NOMO-1 treated with dmso at 0.1 percent for 144 hours (cell line): Measurements from ENCODE around the gene COMMD1.
A peak's percentile ranks its signal among the peaks of the same experiment; 100 is the strongest.
"Not testable (repeated sequence)": the region's sequence is repeated elsewhere in the genome, so short reads cannot be mapped to it uniquely, and the experiment has no call there.

Experiments
- DNase-seq: peaks from one replicate; lab custom pipeline; 2025; ENCODE audit not compliant: unreplicated experiment; lab: John Stamatoyannopoulos, UW

The COMMD1 gene

DNA sequence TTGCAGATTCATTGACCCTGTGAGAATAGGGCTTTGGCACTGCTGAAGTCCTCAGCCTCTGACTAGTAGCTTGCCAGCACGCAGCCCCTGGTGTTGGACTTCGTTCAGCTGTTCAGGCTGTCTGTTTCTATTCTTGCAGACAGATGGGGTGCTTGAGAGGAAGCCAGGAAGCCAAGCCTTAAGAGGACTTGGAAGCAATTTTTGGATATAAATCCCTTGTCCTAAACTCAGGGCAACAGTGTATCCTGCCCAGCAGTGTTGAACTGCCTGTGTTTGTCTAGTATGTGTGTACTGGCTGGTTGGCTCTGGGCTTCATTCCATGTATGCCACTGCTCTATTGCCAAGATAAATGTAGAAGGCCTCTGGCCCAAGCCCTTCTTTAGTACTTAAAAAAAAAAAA is 108.6 kb downstream of the COMMD1 start:
- no peak for DNase-seq

DNA sequence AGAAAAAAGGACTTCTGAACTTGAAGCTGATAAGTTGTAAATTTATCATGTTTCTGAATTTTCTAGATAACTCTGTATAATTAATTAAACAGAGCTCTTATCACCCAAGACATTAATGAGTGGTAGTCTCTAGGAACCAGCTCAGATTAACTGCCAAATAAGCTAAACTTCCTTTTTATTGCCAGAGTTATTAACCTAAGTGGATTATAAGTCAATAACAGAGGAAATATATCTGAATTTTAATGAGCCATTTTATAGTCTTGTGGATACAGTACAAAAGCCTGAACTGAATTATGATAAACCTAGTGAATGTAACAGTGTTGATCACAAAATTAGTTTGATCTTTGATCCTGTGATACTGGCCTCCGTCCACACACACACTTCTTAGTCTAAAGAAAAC is 111.5 kb downstream of the COMMD1 start:
- DNase-seq = no peak

DNA sequence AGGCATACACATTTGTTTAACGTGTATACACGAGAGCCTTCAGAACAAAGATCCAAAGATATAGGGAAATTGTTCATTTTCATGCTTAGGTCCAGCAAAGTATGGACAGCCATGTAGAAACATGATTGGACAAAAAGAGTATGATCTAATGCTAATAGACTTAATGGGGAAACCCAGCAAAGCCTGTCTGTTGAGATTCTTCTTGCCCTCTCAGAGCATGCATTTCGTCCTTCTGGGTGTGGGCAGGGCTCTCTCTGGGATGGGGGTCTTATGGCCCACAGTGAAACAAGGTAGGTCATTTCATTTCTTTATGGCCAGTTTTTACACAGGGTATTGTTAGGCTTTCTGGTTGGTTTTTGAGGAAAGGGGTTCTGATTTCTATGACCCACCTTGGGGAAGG is 124.4 kb downstream of the COMMD1 start:
- no peak for DNase-seq

DNA sequence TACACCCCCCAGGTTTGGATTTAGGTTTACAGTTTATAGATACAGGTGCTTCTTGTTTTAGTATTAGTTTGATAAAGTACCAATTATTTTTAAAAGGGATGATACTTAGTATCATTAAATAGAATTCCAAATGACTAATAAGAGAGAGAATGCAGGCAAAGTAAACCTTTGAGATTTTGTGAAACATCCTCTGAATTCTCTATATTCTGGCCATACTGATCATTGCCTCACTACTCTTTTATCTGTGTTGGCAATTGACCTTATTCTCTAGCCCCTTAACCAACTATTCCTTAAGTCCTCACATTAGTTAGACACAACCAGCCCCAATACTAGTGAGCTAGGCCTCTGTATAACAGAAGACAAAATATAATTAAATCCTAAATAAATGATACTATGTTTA is 125.4 kb downstream of the COMMD1 start:
- no peak for DNase-seq

DNA sequence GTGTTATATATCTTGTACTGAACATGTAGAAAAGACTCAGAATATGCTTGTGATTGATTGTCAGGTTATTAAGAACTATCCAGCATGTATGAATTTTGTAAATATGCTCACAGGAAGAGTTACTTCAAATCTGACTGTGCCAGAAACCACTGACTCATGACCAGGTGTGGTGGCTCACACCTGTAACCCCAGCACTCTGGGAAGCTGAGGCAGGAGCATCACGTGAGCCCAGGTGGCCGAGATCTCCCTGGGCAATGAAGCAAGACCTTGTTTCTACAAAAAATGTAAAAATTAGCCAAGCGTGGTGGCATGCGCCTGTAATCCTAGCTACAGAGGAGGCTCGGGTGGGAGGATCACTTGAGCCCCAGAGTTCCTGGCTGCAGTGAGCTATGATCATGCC is 126.6 kb downstream of the COMMD1 start:
- no peak for DNase-seq

DNA sequence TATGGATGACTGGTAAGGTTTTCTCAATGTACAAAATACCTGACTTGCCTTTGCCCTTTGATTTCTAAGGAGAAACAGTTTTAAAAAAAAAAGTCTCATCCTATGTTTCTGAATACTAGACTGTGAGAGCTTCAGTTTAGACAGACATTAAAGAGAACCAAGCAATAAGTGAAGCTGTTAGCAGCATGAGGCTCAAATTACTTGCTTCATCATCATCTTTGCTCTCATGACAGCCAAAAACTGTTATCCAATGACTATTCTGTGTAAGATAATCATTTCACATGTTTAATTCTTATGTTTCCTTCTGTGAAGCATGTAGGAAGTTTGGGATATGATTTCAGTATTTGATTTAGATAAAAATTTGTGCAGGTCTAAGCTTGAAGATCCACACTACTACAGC is 129.2 kb downstream of the COMMD1 start:
- no peak for DNase-seq

DNA sequence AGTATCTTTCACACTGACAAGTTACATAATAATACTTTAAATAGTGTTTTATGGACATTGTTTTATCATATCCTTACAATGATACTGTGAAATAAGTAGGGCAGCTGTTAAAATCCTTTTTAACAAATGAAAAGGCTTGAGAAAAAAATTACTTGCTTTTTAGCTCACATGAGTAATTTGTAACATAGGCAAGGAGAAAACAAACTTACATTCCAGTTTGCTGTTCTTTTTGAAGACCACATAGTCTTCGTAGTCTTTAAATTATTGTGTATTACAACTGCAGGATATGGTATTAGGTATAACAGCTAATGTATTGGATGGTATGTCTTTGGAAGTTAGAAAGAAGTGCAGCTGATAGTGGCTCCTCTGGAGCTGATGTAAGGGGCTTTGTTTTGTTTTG is 130.8 kb downstream of the COMMD1 start:
- DNase-seq = no peak

DNA sequence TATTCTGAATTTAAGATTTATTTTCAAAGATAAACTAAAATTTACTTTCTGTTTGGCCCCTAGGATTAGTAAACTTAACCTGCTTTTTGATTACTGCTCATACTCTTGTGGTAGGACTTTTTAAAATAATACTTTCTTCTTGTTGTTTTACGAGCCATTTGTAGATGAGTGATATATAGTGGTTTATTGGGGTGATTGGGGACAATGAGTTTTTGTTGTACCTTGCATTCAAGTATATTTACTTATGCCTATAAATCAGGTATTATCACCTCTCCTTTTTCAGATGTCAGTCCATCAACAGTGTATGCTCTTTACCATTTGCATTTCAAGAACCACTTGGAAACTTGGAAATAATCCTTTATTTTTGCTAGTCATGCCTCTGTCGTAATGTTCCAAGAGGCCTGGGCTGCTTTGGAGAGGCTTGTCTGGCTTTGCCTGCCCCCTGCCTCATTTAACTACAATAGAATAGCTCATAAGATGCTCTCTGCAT is 131.3 kb downstream of the COMMD1 start:
- DNase-seq = no peak

DNA sequence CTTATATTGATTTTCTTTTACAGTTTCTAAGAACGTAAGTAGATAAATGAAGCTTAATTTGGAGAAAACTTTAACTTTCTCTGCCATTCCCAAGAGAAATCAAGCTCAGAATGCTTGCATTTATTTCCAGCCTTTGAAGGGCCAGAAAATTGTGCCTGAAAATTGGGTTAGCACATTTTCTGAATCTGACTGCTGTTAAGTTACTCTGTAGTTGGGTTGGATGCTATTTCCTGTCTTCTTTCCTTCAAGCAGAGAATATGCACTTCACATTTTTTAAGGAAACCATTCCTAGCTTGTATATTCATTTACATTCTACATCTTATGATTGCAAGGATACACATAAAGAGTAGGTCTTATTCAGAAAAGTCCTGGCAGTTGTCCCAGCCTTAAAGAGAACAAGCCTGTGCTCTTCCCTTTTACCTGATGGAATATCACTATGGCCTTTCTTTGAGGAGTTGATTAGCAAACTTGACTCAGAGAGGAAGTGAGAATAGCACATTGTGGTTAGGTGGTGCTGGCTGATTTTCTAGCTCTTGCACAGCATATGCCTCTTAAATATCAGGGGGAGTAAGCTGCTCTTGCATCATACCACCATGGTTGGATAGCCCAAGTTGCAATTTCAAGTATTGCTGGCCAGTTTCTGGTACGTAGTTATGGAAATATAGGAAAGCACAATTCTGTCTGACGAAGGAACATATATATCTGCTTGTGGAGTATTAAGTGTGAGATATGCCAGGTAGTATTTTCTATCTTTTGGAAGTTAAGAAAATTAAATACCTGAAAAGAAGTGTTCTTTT is 133.7 kb downstream of the COMMD1 start:
- DNase-seq = peak; percentile 91

DNA sequence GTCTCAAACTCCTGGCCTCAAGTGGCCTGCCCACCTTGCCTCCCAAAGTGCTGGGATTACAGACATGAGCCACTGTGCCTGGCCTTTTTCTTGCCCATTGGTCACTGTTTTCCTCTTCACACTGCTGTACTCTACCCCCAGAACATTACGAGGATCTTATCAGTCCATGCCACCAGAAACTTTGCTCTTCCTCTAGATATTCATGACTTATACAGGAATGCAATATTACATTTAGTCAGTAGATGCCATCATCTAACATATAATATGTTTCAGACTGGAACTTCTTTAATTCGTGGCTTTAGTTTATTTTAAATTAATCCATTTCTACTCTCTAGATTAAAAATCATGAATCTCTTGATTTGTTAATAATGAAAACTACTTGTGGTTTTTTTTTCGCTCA is 135.5 kb downstream of the COMMD1 start:
- no peak for DNase-seq

DNA sequence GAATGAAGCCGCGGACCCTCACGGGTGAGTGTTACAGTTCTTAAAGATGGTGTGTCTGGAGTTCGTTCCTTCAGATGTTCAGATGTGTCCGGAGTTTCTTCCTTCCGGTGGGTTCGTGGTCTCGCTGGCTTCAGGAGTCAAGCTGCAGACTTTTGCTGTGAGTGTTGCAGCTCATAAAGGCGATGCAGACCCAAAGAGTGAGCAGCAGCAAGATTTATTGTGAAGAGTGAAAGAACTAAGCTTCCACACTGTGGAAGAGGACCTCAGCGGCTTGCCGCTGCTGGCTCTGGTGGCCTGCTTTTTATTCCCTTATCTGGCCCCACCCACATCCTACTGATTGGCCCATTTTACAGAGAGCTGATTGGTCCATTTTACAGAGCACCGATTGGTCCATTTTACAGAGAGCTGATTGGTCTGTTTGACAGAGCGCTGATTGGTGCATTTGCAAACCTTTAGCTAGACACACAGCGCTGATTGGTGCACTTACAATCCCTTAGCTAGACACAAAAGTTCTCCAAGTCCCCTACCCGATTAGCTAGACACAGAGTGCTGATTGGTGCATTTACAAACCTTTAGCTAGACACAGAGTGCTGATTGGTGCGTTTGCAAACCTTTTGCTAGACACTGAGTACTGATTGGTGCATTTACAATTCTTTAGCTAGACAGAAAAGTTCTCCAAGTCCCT is 136.4 kb downstream of the COMMD1 start:
- not testable (repeated sequence) for DNase-seq

DNA sequence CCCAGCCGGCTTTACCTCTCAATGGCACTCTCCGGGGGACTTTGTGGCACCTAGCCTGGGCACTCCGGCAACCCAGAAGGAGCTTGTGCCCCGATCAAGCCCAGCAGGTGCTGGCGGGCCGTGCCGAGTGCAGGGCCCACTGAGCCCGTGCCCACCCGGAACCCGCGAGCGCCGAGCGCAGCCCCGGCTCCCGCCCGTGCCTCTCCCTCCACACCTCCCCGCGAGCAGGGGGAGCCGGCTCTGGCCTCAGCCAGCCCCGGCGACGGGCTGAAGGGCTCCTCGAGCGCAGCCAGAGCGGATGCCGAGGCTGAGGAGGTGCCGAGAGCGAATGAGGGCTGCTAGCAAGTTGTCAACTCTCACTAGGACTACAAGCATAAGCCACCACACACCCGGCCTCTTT is 136.9 kb downstream of the COMMD1 start:
- DNase-seq = no peak

DNA sequence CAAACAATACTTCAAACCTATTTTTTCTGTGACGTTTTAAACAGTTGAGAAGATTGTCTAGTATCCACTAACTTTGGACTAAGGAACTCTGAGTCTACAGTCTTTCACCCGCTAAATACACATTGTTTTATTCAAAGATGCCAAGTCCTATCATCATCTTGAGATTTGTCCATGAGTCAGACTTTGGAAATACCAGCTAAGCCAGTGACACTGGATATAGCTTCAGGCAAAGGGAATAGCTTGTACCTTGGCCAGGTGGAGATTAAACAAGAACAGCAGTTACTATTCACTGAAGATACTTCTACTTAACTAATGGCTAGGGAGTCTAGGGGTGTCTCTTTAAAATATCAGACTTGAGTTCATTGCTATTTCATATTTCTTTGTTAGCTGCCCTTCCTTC is 137.5 kb downstream of the COMMD1 start:
- DNase-seq = no peak

DNA sequence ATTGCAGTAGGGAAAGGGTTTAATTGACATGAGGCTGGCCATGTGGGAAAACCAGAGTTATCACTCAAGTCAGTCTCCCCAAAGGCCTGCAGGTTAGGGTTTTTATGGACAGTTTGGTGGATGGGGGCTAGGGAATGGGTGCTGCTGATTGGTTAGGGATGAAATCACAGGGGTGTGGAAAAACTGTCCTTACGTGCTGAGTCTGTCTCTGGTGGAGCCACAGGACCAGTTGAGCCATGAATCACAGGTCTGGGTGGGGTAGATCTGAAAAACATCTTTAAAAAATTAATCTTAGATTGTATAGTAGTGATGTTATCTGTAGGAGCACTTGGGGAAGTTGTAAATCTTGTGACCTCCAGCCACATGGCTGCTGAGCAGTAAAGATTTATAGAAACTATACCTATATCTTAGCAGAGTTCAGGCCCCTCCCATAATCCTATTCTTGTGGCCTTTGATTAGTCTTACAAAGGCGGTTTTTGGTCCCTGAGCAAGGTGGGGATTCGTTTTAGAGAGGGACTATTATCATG is 139.6 kb downstream of the COMMD1 start:
- DNase-seq = no peak

DNA sequence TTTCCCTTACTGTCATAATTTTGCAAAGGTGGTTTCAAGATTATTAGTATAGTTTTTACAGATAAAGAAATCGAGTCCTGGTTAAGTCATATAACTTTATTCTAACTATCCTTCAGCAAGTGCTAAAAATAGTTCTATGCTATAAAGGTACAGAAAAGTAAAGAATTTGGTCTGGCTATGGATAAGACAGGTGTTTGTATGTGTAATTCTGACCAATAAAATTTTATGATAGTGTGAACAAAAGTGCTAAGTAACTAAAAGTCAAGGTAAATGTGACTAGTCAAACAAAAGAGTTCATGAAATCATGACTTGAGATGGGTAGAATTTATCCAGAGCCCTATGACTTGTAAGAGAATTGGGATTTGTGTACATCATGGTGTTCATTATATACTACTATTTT is 140.7 kb downstream of the COMMD1 start:
- no peak for DNase-seq

DNA sequence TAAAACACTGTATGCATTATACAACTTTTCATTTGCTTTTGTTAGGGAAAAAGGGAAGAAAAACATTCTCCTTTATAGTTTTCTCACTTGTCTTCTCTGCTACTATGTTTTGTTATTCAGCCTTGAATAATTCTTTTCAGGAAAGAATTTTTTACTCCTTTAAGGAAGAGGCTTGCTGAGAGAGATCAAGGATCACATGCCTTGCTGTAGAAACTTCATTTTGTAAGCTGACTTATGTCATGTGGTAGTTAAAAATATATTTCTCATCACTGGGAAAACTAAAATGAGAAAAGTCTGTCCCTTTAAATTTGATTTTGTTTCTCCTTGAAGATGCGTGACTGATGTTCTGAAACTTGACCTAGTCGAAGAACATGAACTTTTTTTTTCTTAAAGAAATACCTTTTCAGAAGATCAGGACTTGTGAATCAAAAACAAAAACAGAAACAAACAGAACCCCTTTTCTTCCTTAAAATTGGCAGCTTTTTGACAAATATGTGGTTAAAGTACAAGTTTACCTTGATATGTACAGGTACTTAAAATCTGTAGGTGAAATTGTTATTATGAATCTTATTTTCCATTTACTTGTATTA is 145.1 kb downstream of the COMMD1 start:
- no peak for DNase-seq

DNA sequence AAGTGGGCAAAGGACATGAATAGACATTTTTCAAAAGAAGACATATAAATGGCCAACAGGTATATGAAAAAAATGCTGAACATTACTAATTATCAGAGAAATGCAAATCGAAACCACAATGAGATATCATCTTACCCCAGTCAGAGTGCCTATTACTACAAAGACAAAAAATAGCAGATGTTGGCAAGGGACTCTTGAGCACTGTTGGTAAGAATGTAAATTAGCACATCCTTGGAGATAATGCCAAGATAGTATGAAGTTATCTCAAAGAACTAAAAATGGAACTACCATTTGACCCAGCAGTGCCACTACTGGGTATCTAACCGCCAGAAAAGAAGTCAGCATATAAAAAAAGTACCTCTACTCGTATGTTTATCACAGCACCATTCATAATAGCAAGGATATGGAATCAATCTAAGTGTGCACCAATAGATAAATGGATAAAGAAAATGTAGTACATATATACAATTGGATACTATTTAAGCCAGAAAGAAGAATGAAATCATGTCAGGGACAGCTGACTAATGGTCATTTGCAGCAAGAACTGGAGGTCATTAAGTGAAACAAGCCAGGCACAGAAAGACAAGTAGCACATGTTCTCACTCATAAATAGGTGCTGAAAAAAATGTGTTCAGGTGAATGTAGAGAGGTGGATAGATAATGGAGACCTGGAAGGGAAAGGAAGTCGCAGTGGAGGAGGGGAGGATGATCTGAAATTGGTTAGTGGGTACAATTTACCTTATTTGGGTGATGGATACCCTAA is 148.7 kb downstream of the COMMD1 start:
- no peak for DNase-seq

DNA sequence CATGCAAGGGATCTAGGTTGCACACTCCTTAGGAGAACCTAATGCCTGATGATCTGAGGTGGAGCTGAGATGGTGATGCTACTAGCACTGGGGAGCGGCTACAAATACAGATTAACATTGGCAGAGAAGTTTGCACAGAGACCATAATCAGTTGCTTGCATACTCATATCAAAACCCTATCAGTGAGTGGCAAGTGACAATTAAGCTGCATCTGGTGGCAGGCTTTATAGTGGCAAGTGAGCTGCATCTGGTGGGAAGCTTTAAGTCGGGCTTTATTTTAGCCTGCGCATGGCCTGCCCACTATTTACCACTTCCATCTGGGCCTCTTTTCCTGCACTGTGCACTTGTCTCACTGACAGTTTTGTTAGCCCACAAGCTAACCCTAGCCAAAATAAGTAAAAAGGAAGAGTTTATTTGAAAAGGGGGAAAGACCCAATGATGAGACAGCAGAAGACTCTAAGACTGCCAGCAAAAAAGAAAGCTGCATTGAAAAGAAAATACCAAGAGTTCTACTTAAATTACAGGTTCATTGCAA is 149.5 kb downstream of the COMMD1 start:
- no peak for DNase-seq

DNA sequence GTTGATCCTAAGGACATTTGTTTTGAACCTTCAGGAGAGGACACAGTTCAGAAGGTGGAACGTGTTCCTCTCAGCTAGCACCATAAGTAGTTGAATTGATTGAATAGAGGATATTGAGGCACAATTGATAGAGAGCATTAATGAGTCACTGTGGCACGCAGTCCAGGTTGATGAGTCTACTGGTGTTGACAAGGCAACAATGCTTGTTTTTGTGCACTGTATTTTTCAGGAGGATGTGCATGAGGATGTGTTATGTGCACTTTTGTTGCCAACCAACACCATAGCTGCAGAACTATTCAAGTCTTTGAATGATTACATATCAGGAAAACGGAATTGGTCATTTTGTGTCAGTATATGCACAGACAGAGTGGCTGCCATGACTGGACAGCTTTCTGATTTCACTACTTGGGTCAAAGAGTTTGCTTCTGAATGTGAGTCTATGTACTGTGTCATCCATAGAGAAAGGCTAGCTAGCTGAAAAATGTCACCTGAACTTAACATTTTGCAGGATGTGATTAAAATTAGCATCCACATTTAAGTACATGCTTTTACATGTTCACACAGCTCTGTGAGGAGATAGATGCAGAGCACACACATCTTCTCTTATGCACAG is 150.4 kb downstream of the COMMD1 start:
- DNase-seq = no peak

DNA sequence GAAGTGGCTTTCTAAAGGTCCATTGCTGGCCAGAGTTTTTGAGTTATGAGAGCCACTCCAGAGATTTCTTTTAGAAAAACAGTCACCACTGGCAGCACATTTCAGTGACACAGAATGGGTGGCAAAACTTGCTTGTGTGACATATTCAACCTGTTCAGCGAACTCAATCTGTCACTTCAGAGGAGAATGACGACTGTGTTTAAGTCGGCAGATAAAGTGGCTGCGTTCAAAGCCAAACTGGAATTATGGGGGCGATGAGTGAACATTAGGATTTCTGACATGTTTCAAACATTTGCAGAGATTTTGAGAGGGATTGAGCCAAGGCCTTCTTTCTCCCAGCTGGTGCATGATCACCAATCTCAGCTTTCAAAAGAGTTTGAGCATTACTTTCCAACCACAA is 150.9 kb downstream of the COMMD1 start:
- no peak for DNase-seq

DNA sequence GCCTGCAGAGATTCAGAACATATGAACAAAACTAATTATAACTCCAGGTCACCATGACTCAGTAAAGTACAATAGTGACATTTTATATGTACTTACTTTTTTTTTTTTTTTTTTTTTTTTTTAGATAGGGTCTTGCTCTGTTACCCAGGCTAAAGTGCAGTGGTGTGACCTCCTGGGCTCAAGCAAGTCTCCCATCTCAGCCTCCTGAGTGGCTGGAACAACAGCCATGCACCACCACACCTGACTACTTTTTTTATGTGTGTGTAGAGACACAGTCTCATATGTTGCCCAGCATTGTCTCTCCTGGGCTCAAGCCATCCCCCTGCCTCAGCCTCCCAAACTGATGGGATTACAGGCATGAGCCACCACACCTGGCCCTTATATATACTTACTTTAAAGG is 159.8 kb downstream of the COMMD1 start:
- DNase-seq = no peak
